SK-N-SH (cell line): Measurements from ENCODE around the gene ALDH1L2.

Source experiments
- CTCF ChIP-seq: fragments of 200-600 bp; sonication (generic); IDR thresholded peaks from 2 replicates; pipeline ENCODE4 v1.6.1; 2017; ENCODE audit warnings: antibody characterized with exemption, mild to moderate bottlenecking, moderate library complexity
- GABPA ChIP-seq: IDR thresholded peaks from 2 replicates; pipeline ENCODE4 v1.4.0; 2012; ENCODE audit warnings: low read depth, mild to moderate bottlenecking
- IRF3 ChIP-seq: fragments of 150-350 bp; IDR thresholded peaks from 2 replicates; pipeline ENCODE4 v1.6.1; 2016; ENCODE audit warnings: mild to moderate bottlenecking, low read depth, low read length
- MAX ChIP-seq: IDR thresholded peaks from 2 replicates; pipeline ENCODE4 v1.4.0; 2012; ENCODE audit warnings: low read depth
- POLR2AphosphoS5 ChIP-seq: IDR thresholded peaks from 2 replicates; pipeline ENCODE4 v1.6.1; 2012; ENCODE audit warnings: low read depth, low read length
- RAD21 ChIP-seq: IDR thresholded peaks from 2 replicates; pipeline ENCODE4 v1.6.1; 2012; ENCODE audit warnings: mild to moderate bottlenecking, low read length
- RFX5 ChIP-seq: IDR thresholded peaks from 2 replicates; pipeline ENCODE4 v1.6.1; 2012; ENCODE audit warnings: mild to moderate bottlenecking, improper control_type of control experiment, low read length
- RXRA ChIP-seq: IDR thresholded peaks from 2 replicates; pipeline ENCODE4 v1.4.0; 2012; ENCODE audit warnings: low read depth, mild to moderate bottlenecking, borderline replicate concordance
- TAF1 ChIP-seq: IDR thresholded peaks from 2 replicates; pipeline ENCODE4 v1.6.1; 2012; ENCODE audit warnings: low read depth, mild to moderate bottlenecking, low read length, moderate library complexity, borderline replicate concordance
- USF1 ChIP-seq: IDR thresholded peaks from 2 replicates; pipeline ENCODE4 v1.4.0; 2012; ENCODE audit warnings: low read depth, borderline replicate concordance
- YY1 ChIP-seq: IDR thresholded peaks from 2 replicates; pipeline ENCODE4 v1.4.0; 2012; ENCODE audit warnings: low read depth, mild to moderate bottlenecking

- TF ChIP-seq CTCF: no peak
- no peak for TF ChIP-seq IRF3
- TF ChIP-seq TAF1: peak; percentile 65; the same call in 1 of the 2 replicates
- no peak for TF ChIP-seq YY1
- TF ChIP-seq USF1: no peak
- no peak for TF ChIP-seq POLR2AphosphoS5
- peak; percentile 54; the same call in 1 of the 2 replicates for TF ChIP-seq MAX
- no peak for TF ChIP-seq RAD21
- TF ChIP-seq RFX5: no peak
- no peak for TF ChIP-seq RXRA
- TF ChIP-seq GABPA: no peak
Measured at GRCh38 chr12:105084251-105085250, at the start of gene ALDH1L2.
